Transverse colon (tissue), 4 donors: Measurements from ENCODE around the gene EFNA5. TPM values are rescaled to one million over a fixed set of nuclear protein-coding genes. Genes with fewer than 3 reads are reported as not detected.

Experiments used
- DNase-seq: peaks from one replicate; pipeline ENCODE4 v3.0.0-alpha.2; 2019
- H3K27ac ChIP-seq, 4 donors: fragments of 200-600 bp; sonication (generic); 2 replicates each; pipeline ENCODE4 v1.5.1; 2016 to 2018; ENCODE audit warnings: inconsistent platforms in 4 of 4
- H3K27me3 ChIP-seq: fragments of 200-600 bp; sonication (generic); 2 replicates; pipeline ENCODE4 v1.5.1; 2017; ENCODE audit warnings: inconsistent platforms
- H3K36me3 ChIP-seq, 4 donors: fragments of 200-600 bp; sonication (generic); 2 replicates each; pipeline ENCODE4 v1.5.1; 2017 to 2019; ENCODE audit warnings: inconsistent platforms in 4 of 4
- H3K4me1 ChIP-seq, 4 donors: fragments of 200-600 bp; sonication (generic); 2 replicates each; pipeline ENCODE4 v1.5.1; 2017 to 2020; ENCODE audit warnings: inconsistent platforms in 4 of 4
- H3K4me3 ChIP-seq, 4 donors: fragments of 200-600 bp; sonication (generic); 1 replicate in 1 of 4; 2 replicates in 3 of 4; pipeline versions ENCODE4 v1.5.1 to v1.6.1; 2017 to 2019; ENCODE audit warnings: inconsistent platforms in 4 of 4
- H3K9me3 ChIP-seq, 2 donors: fragments of 200-600 bp; sonication (generic); 2 replicates each; pipeline ENCODE4 v1.5.1; 2017 to 2019; ENCODE audit warnings: inconsistent platforms in 2 of 2
- EP300 ChIP-seq: sonication (generic); formaldehyde crosslinking; IDR thresholded peaks from one replicate; pipeline ENCODE4 v1.6.1; 2017; ENCODE audit warnings: antibody characterized with exemption, low read depth
- POLR2A ChIP-seq: fragments of 450-650 bp; IDR thresholded peaks from one replicate; pipeline ENCODE4 v1.6.1; 2016; ENCODE audit warnings: antibody characterized with exemption, mild to moderate bottlenecking, moderate library complexity
- POLR2AphosphoS5 ChIP-seq, 3 donors: sonication (generic); formaldehyde crosslinking; IDR thresholded peaks; one replicate each; pipeline ENCODE4 v1.6.1; 2016; ENCODE audit warnings: antibody characterized with exemption in 3 of 3
- WGBS, 2 donors: methylation state at CpG; one replicate each; pipeline ENCODE4 v1.1.5; 2018; ENCODE audit warnings: low coverage in 1 of 2; 5-methylcytosine and 5-hydroxymethylcytosine counted together
- in situ Hi-C, 4 donors: fragments of 200-750 bp; cut with MboI; loops; one replicate each; pipeline versions ENCODE4 v1.15.0 to v1.15.1; 2017; ENCODE audit warnings: low sequenced_read_pairs in 3 of 4, low pct_ligation_motif_present in 1 of 4, low pct_unique_long_range_greater_than_20kb in 1 of 4
- intact Hi-C: fragments of 100-400 bp; cut with DNase I; formaldehyde crosslinking; loops from one replicate; pipeline ENCODE4 v1.15.1; 2023; ENCODE audit warnings: low total_unique reads
- total RNA-seq, 4 donors: library from RNA; depleted of rRNA; stranded (reverse); fragments of >200 nt; gene quantifications; one replicate each; pipeline ENCODE4 v1.1.0, GENCODE V29; 2016
- TF ChIP-seq, protein P1 (sequence below), 5 experiments: fragments of 200-600 bp in 3 of 5; fragments of 450-650 bp in 2 of 5; sonication (generic) in 3 of 5; IDR thresholded peaks; 1 replicate in 2 of 5; 2 replicates in 3 of 5; pipeline ENCODE4 v1.5.1; 2016 to 2017; ENCODE audit warnings: antibody characterized with exemption in 5 of 5, inconsistent platforms in 3 of 5, mild to moderate bottlenecking in 2 of 5, moderate library complexity in 1 of 5

Gene EFNA5
- total RNA-seq, 4 donors from 2014 or later = 1.5 to 18.2 (median 12.1) TPM

DNA sequence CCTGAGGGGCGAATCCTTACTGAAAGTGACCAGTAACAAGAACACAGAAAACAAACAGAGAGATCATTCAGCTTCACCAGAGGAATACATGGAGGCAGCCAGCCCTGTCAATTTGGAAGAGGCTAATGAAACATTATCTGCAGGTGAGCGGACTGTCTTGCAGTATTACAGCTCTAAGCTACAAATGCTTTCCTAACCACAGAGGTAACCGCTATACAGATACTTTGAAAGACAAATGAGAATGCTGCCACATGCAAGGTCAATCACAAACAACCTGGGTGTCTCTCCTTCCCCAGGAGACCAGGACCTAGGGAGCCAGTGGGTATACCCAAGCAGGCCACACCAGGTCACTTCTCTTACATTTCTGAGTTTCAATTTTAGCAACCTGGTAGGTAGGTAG lies 30.2 kb downstream of the EFNA5 start:
- Histone ChIP-seq H3K9me3 (no peaks in the 10 kb centered on the region), H3K36me3 (no peaks in the 10 kb centered on the region), H3K27me3 (no peaks in the 10 kb centered on the region), H3K4me1 (peaks cover 0 to 10% (median 4%) of the 10 kb centered on the region in 4 donors), H3K27ac (no peak overlapping the region), H3K4me3 (no peak overlapping the region)
- in situ Hi-C loops = no loop called here
- no peak for TF ChIP-seq POLR2AphosphoS5 (IDR thresholded peaks at IDR 0.05)
- TF ChIP-seq POLR2A = no peak
- TF ChIP-seq, protein P1, sequence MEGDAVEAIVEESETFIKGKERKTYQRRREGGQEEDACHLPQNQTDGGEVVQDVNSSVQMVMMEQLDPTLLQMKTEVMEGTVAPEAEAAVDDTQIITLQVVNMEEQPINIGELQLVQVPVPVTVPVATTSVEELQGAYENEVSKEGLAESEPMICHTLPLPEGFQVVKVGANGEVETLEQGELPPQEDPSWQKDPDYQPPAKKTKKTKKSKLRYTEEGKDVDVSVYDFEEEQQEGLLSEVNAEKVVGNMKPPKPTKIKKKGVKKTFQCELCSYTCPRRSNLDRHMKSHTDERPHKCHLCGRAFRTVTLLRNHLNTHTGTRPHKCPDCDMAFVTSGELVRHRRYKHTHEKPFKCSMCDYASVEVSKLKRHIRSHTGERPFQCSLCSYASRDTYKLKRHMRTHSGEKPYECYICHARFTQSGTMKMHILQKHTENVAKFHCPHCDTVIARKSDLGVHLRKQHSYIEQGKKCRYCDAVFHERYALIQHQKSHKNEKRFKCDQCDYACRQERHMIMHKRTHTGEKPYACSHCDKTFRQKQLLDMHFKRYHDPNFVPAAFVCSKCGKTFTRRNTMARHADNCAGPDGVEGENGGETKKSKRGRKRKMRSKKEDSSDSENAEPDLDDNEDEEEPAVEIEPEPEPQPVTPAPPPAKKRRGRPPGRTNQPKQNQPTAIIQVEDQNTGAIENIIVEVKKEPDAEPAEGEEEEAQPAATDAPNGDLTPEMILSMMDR (IDR thresholded peaks at IDR 0.05) = no peak
- no peak for DNase-seq
- 50 to 83% methylated on average over 1 to 3 of the region's 3 CpGs for WGBS, 2 donors
- intact Hi-C loops = no loop called here

DNA sequence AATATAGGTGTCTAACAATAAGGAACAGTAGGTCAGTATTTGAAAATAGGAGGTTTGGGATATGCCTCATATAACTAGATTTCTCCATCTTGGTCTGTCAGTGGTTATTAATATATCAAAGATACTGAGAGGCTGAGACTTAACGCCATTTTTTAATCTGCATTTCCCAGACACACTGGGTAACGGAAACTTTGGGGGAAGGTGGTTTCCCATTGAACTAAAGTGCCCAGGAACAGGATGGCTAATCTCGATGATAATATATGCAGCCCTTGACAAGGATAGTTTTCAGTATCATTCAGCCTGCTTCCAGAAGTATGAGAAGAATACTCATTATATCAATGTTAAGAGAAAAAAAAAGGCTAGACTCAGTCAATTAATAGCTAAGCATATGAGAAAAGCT lies 30.7 kb downstream of the EFNA5 start:
- no peak overlapping the region for H3K4me3 ChIP-seq
- peaks cover 0 to 10% (median 4%) of the 10 kb centered on the region in 4 donors for H3K4me1 ChIP-seq
- intact Hi-C loops (no loop called here), in situ Hi-C loops (no loop called here)
- no peaks in the 10 kb centered on the region for H3K27me3 ChIP-seq
- no peak for DNase-seq
- TF ChIP-seq, protein P1 (IDR thresholded peaks at IDR 0.05) = no peak
- no peak for TF ChIP-seq EP300
- no peak for TF ChIP-seq POLR2AphosphoS5 (IDR thresholded peaks at IDR 0.05)
- TF ChIP-seq POLR2A = no peak
- no peaks in the 10 kb centered on the region for H3K9me3 ChIP-seq
- 85 to 86% methylated on average over 3 of the region's 3 CpGs for WGBS, 2 donors
- H3K27ac ChIP-seq = no peak overlapping the region
- H3K36me3 ChIP-seq = no peaks in the 10 kb centered on the region

DNA sequence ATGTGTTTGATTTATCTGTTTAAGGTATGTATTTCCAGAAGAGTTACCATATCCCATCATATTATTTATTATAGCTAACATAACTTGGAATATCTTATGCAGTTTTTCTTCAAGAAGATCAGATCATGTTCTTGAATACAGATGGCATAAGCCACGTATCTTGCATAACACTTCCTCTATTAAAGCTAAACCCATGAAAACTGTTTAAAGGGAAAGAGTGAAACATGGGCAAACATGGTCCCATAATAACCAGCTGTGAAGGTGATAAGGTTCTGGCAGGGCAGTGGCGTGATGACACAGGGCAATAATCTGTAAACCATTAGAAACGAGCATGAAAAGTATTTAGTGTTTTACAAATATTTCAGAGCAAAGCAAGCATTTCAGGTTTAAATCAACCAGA lies 34.2 kb downstream of the EFNA5 start:
- in situ Hi-C loops = no loop called here
- WGBS, 2 donors = 25 to 31% methylated on average over 3 of the region's 3 CpGs

DNA sequence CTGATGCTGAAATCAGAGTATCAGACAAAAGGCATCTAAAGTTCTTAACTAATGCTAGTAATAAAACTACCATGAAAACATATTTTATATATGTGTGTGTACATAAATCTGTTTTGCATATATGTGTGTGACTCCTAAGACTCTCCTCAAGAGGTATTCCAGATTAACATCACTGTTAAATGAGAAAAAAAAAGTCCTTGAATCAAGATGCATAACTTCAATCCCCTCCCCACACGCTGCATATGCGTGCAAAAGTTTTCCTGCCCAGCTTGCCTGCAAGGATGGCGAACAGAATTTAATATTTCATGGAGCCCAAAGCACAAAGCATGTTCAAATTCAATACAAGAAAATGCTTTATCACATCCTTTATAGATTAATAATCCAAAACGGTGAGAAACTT lies 34.7 kb downstream of the EFNA5 start:
- WGBS, 2 donors = 69 to 80% methylated on average over 4 of the region's 4 CpGs
- DNase-seq = no peak
- H3K36me3 ChIP-seq = no peaks in the 10 kb centered on the region
- H3K27me3 ChIP-seq = no peaks in the 10 kb centered on the region
- TF ChIP-seq EP300 = no peak
- TF ChIP-seq, protein P1 (IDR thresholded peaks at IDR 0.05) = no peak
- no peak for TF ChIP-seq POLR2A
- no peak for TF ChIP-seq POLR2AphosphoS5 (IDR thresholded peaks at IDR 0.05)
- in situ Hi-C loops (no loop called here), intact Hi-C loops (no loop called here)
- no peak overlapping the region for H3K4me3 ChIP-seq
- H3K27ac ChIP-seq = peak overlapping the region in 1 of 4 donors; percentile 4
- H3K4me1 ChIP-seq = peaks cover 0 to 20% (median 5%) of the 10 kb centered on the region in 4 donors
- no peaks in the 10 kb centered on the region for H3K9me3 ChIP-seq

More for the DNA sequence above, 34.2 kb downstream of the EFNA5 start:
- H3K9me3 ChIP-seq = no peaks in the 10 kb centered on the region
- no peaks in the 10 kb centered on the region for H3K36me3 ChIP-seq
- no peak for TF ChIP-seq POLR2AphosphoS5 (IDR thresholded peaks at IDR 0.05)
- TF ChIP-seq EP300 = no peak
- TF ChIP-seq, protein P1 (IDR thresholded peaks at IDR 0.05) = no peak
- TF ChIP-seq POLR2A = no peak
- H3K4me3 ChIP-seq = no peak overlapping the region
- peaks cover 0 to 18% (median 5%) of the 10 kb centered on the region in 4 donors for H3K4me1 ChIP-seq
- peak overlapping the region in 3 of 4 donors; percentile 4 to 16 (median 15) for H3K27ac ChIP-seq
- DNase-seq = no peak
- intact Hi-C loops = no loop called here
- H3K27me3 ChIP-seq = no peaks in the 10 kb centered on the region
